Peyer's patch (tissue), 4 donors: ENCODE measurements around the gene ELOVL1. TPM values are rescaled to one million over a fixed set of nuclear protein-coding genes. Genes with fewer than 3 reads are reported as not detected.

Experiments
- DNase-seq, 3 donors: peaks; one replicate each; pipeline ENCODE4 v3.0.0-alpha.2; 2017 to 2019
- H3K27ac ChIP-seq, 4 donors: fragments of 200-600 bp; sonication (generic); one replicate each; pipeline ENCODE4 v1.5.1; 2016 to 2019
- H3K27me3 ChIP-seq, 2 donors: fragments of 200-600 bp; sonication (generic); one replicate each; pipeline ENCODE4 v1.5.1; 2019
- H3K36me3 ChIP-seq, 3 donors: fragments of 200-600 bp; sonication (generic); one replicate each; pipeline ENCODE4 v1.5.1; 2016 to 2019
- H3K4me1 ChIP-seq, 4 donors: fragments of 200-600 bp; sonication (generic); one replicate each; pipeline ENCODE4 v1.5.1; 2016 to 2019
- H3K4me3 ChIP-seq, 4 donors: fragments of 200-600 bp; sonication (generic); 1 replicate in 3 of 4; 2 replicates in 1 of 4; pipeline ENCODE4 v1.5.1; 2016 to 2019; ENCODE audit warnings: mild to moderate bottlenecking in 1 of 4
- H3K9me3 ChIP-seq, 4 donors: fragments of 200-600 bp; sonication (generic); one replicate each; pipeline ENCODE4 v1.5.1; 2016 to 2019; ENCODE audit warnings: mild to moderate bottlenecking in 1 of 4
- CTCF ChIP-seq, 6 experiments: fragments of 450-650 bp in 4 of 6; fragments of 200-600 bp in 2 of 6; sonication (generic) in 1 of 6; IDR thresholded peaks; one replicate each; pipeline ENCODE4 v1.5.1; 2017 to 2019; ENCODE audit warnings: antibody characterized with exemption in 6 of 6, mild to moderate bottlenecking in 3 of 6, moderate library complexity in 1 of 6
- POLR2A ChIP-seq, 2 donors: fragments of 450-650 bp; IDR thresholded peaks; one replicate each; pipeline ENCODE4 v1.5.1; 2017; ENCODE audit warnings: antibody characterized with exemption in 2 of 2, mild to moderate bottlenecking in 2 of 2, moderate library complexity in 2 of 2
- total RNA-seq, 4 donors: library from RNA; depleted of rRNA; stranded (reverse); fragments of >200 nt; gene quantifications; one replicate each; pipeline ENCODE4 v1.1.0, GENCODE V29; 2016

Gene ELOVL1
- total RNA-seq, 4 donors from 2014 or later = 29.7 to 101 (median 71.3) TPM

- H3K9me3 ChIP-seq = no peaks in the 10 kb centered on the region
- DNase-seq = no peak
- H3K4me3 ChIP-seq = no peak overlapping the region
- peaks cover 0 to 9% (median 0%) of the 10 kb centered on the region in 4 donors for H3K4me1 ChIP-seq
- no peaks in the 10 kb centered on the region for H3K36me3 ChIP-seq
- TF ChIP-seq POLR2A (IDR thresholded peaks at IDR 0.05) = no peak
- no peak for TF ChIP-seq CTCF (IDR thresholded peaks at IDR 0.05)
- no peak overlapping the region for H3K27ac ChIP-seq
- H3K27me3 ChIP-seq = no peaks in the 10 kb centered on the region
These were observed 15.5 kb downstream of the ELOVL1 start for GRCh38 chr1:43352351-43352705.

- no peak for TF ChIP-seq POLR2A (IDR thresholded peaks at IDR 0.05)
- TF ChIP-seq CTCF (IDR thresholded peaks at IDR 0.05) = no peak
- Histone ChIP-seq H3K9me3 (no peaks in the 10 kb centered on the region), H3K27me3 (no peaks in the 10 kb centered on the region), H3K36me3 (no peaks in the 10 kb centered on the region), H3K4me3 (no peak overlapping the region), H3K4me1 (peaks cover 0 to 7% (median 0%) of the 10 kb centered on the region in 4 donors), H3K27ac (no peak overlapping the region)
- DNase-seq = no peak
These were observed 16.1 kb downstream of the ELOVL1 start for GRCh38 chr1:43351421-43352350.

- Histone ChIP-seq H3K27me3 (no peaks in the 10 kb centered on the region), H3K36me3 (no peaks in the 10 kb centered on the region), H3K4me3 (no peak overlapping the region), H3K9me3 (no peaks in the 10 kb centered on the region), H3K4me1 (peaks cover 0 to 7% (median 0%) of the 10 kb centered on the region in 4 donors), H3K27ac (no peak overlapping the region)
- TF ChIP-seq POLR2A (IDR thresholded peaks at IDR 0.05) = no peak
- TF ChIP-seq CTCF (IDR thresholded peaks at IDR 0.05) = no peak
- DNase-seq = no peak
These were observed 16.8 kb downstream of the ELOVL1 start for GRCh38 chr1:43350976-43351375.

GRCh38 chr1:43349594-43350306 lies 18.1 kb downstream of the ELOVL1 start:
- peak overlapping the region; percentile 42 to 58 (median 50) for H3K4me3 ChIP-seq
- H3K27me3 ChIP-seq = no peaks in the 10 kb centered on the region
- TF ChIP-seq POLR2A (IDR thresholded peaks at IDR 0.05) (no peak), CTCF (IDR thresholded peaks at IDR 0.05) (no peak)
- no peaks in the 10 kb centered on the region for H3K36me3 ChIP-seq
- no peak for DNase-seq
- peaks cover 0 to 17% (median 2%) of the 10 kb centered on the region in 4 donors for H3K4me1 ChIP-seq
- peak overlapping the region; percentile 76 to 95 (median 91) for H3K27ac ChIP-seq
- H3K9me3 ChIP-seq = no peaks in the 10 kb centered on the region

GRCh38 chr1:43348809-43349593 lies 18.8 kb downstream of the ELOVL1 start:
- peak; percentile 77 to 96 (median 94) for DNase-seq
- Histone ChIP-seq H3K4me1 (peaks cover 0 to 24% (median 2%) of the 10 kb centered on the region in 4 donors), H3K9me3 (no peaks in the 10 kb centered on the region), H3K27ac (peak overlapping the region; percentile 76 to 95 (median 91)), H3K36me3 (no peaks in the 10 kb centered on the region), H3K27me3 (no peaks in the 10 kb centered on the region), H3K4me3 (peak overlapping the region; percentile 42 to 58 (median 50))
- TF ChIP-seq CTCF (IDR thresholded peaks at IDR 0.05) = peak in 1 of 6 experiments; percentile 23
- TF ChIP-seq POLR2A (IDR thresholded peaks at IDR 0.05) = peak; percentile 48 to 67
